Vagina (tissue), 2 donors: ENCODE data around the gene ENTPD6.

Experiments used
- POLR2AphosphoS5 ChIP-seq, 2 donors: sonication (generic); formaldehyde crosslinking; IDR thresholded peaks; one replicate each; pipeline ENCODE4 v1.9.0; 2017; ENCODE audit warnings: antibody characterized with exemption in 2 of 2, mild to moderate bottlenecking in 2 of 2, low read depth in 1 of 2; ENCODE audit not compliant: insufficient read depth in 1 of 2
- TF ChIP-seq, protein P1 (sequence below), 3 experiments: fragments of 450-650 bp in 2 of 3; fragments of 200-600 bp in 1 of 3; sonication (generic) in 1 of 3; IDR thresholded peaks; one replicate each; pipeline ENCODE4 v1.5.1; 2017 to 2019; ENCODE audit warnings: antibody characterized with exemption in 3 of 3, mild to moderate bottlenecking in 2 of 3, moderate library complexity in 2 of 3

DNA sequence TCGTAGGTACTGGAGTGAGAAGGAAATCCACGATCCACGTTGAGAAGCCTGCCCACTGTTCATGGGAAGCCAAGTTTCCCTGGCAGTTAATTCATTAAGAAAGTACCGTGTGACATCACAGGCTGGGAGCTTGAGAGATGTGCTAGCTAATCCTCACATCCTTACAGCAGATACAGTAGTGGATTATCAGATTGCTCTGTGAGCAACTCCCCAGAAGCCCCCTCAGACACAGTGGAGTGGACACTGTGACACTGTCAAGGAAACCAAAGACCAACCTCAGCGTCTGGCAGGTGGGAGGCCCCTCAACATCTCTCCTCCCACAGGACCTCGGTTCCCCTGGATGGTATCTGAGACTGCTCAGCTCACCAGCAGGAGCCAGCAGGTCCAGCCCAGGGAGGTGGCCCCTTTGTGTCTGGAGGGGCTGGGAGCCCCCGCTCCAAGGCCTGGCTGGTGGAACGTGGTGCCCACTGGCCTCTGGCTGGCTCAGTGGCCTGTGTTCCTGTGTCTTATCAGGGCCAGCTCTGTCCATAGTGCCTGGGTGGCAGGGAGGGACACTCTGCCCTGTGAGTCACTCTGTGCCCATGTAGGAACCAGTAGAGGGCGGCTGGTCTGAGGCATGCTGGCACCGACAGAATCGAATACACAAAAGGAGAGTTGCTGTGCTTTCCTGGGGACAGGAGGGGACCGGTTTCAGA is 59.6 kb downstream of the ENTPD6 start:
- TF ChIP-seq POLR2AphosphoS5 (IDR thresholded peaks at IDR 0.05; ENCODE audit: insufficient read depth in 1 of 2, low read depth in 1 of 2): no peak
- TF ChIP-seq, protein P1, sequence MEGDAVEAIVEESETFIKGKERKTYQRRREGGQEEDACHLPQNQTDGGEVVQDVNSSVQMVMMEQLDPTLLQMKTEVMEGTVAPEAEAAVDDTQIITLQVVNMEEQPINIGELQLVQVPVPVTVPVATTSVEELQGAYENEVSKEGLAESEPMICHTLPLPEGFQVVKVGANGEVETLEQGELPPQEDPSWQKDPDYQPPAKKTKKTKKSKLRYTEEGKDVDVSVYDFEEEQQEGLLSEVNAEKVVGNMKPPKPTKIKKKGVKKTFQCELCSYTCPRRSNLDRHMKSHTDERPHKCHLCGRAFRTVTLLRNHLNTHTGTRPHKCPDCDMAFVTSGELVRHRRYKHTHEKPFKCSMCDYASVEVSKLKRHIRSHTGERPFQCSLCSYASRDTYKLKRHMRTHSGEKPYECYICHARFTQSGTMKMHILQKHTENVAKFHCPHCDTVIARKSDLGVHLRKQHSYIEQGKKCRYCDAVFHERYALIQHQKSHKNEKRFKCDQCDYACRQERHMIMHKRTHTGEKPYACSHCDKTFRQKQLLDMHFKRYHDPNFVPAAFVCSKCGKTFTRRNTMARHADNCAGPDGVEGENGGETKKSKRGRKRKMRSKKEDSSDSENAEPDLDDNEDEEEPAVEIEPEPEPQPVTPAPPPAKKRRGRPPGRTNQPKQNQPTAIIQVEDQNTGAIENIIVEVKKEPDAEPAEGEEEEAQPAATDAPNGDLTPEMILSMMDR (IDR thresholded peaks at IDR 0.05): no peak
